ENCODE data around the gene RNF44.
"Not testable (repeated sequence)": the region's sequence is repeated elsewhere in the genome, so short reads cannot be mapped to it uniquely, and the experiment has no call there.

RNF44 gene

GRCh38 chr5:176550937-176551336 is 13.7 kb upstream of the RNF44 start:
- not testable (repeated sequence) for DNase-seq

GRCh38 chr5:176550275-176550831 is 13.2 kb upstream of the RNF44 start:
- DNase-seq, result no peak

GRCh38 chr5:176549871-176550270 is 12.7 kb upstream of the RNF44 start:
- DNase-seq, result no peak

- no peak for DNase-seq
Observed at GRCh38 chr5:176548967-176549444, 11.8 kb upstream of the RNF44 start, which contains the start of gene CDHR2. TSS of gene CDHR2 (plus strand) at chr5:176549342. CDS start at chr5:176565353, 16,011 bp downstream.

GRCh38 chr5:176547802-176548201 is 10.6 kb upstream of the RNF44 start:
- DNase-seq, result no peak

- DNase-seq, result no peak
Observed at GRCh38 chr5:176545737-176546509, 8.7 kb upstream of the RNF44 start.

GRCh38 chr5:176545388-176545736 is 8.2 kb upstream of the RNF44 start:
- no peak for DNase-seq

- DNase-seq, result no peak
Observed at GRCh38 chr5:176543428-176544182, 6.4 kb upstream of the RNF44 start.

- DNase-seq, result no peak
Observed at GRCh38 chr5:176542596-176543427, 5.6 kb upstream of the RNF44 start.

GRCh38 chr5:176542135-176542595 is 5.0 kb upstream of the RNF44 start:
- no peak for DNase-seq

- DNase-seq, result no peak
Observed at GRCh38 chr5:176541338-176542134, 4.3 kb upstream of the RNF44 start.

- DNase-seq, result no peak
Observed at GRCh38 chr5:176540956-176541337, 3.7 kb upstream of the RNF44 start.

GRCh38 chr5:176540476-176540899 is 3.3 kb upstream of the RNF44 start:
- DNase-seq, result no peak

GRCh38 chr5:176538989-176539384 is 1.8 kb upstream of the RNF44 start:
- DNase-seq, result no peak

GRCh38 chr5:176538230-176538988 is 1.2 kb upstream of the RNF44 start:
- no peak for DNase-seq

GRCh38 chr5:176537554-176538229 is 490 bp upstream of the RNF44 start:
- DNase-seq, result peak; percentile 92

- DNase-seq, result no peak
Observed at GRCh38 chr5:176536132-176536901, 885 bp downstream of the RNF44 start.

GRCh38 chr5:176535664-176536131 is 1.5 kb downstream of the RNF44 start:
- DNase-seq, result no peak

- DNase-seq, result no peak
Observed at GRCh38 chr5:176535101-176535663, 2.0 kb downstream of the RNF44 start.

Measured in NCI-H2081 treated with DMSO at 0.1 percent for 48 hours (cell line).